Stimulated activated naive CD8-positive, alpha-beta T cell treated with anti-CD3 and anti-CD28 coated beads, Interleukin-15, amount 100 ng/mL, for 72 hours (primary cell): ENCODE measurements around the gene TBC1D1.

Experiments
- ATAC-seq: fragments of 150-1000 bp; cut with Tn5 transposase; 2 replicates; pipeline ENCODE4 v1.10.0; 2021; ENCODE audit warnings: mild to moderate bottlenecking, moderate library complexity
- DNase-seq, 2 donors: peaks; one replicate each; pipeline ENCODE4 v3.0.0; 2021 to 2022
- H3K27ac Mint-ChIP-seq, 2 donors: one replicate each; pipeline ENCODE4 v1.8.0; 2022; ENCODE audit warnings: mild to moderate bottlenecking in 2 of 2, mixed read lengths in 2 of 2, moderate library complexity in 2 of 2
- H3K27me3 Mint-ChIP-seq: one replicate; pipeline ENCODE4 v1.8.0; 2022; ENCODE audit warnings: mixed read lengths
- H3K4me1 Mint-ChIP-seq: one replicate; pipeline ENCODE4 v1.8.0; 2022; ENCODE audit warnings: mild to moderate bottlenecking, mixed read lengths
- H3K4me3 Mint-ChIP-seq, 2 donors: one replicate each; pipeline ENCODE4 v1.8.0; 2022; ENCODE audit warnings: mild to moderate bottlenecking in 2 of 2, mixed read lengths in 2 of 2, moderate library complexity in 1 of 2
- H3K9me3 Mint-ChIP-seq, 2 donors: one replicate each; pipeline ENCODE4 v1.8.0; 2022; ENCODE audit warnings: mixed read lengths in 2 of 2

The TBC1D1 gene

GRCh38 chr4:38046727-38047489 is 156.0 kb downstream of the TBC1D1 start:
- H3K27ac Mint-ChIP-seq, result no peak overlapping the region
- H3K9me3 Mint-ChIP-seq, result no peaks in the 10 kb centered on the region
- H3K27me3 Mint-ChIP-seq, result no peaks in the 10 kb centered on the region
- no peak overlapping the region for H3K4me3 Mint-ChIP-seq
- DNase-seq (no peak), ATAC-seq (no peak)
- no peaks in the 10 kb centered on the region for H3K4me1 Mint-ChIP-seq

- Mint-ChIP-seq H3K9me3 (no peaks in the 10 kb centered on the region), H3K4me1 (no peaks in the 10 kb centered on the region), H3K27ac (no peak overlapping the region), H3K27me3 (no peaks in the 10 kb centered on the region), H3K4me3 (no peak overlapping the region)
- ATAC-seq (no peak), DNase-seq (no peak)
Observed at GRCh38 chr4:38049545-38050170, 158.8 kb downstream of the TBC1D1 start.

- H3K27ac Mint-ChIP-seq, result no peak overlapping the region
- H3K4me3 Mint-ChIP-seq, result no peak overlapping the region
- H3K9me3 Mint-ChIP-seq, result no peaks in the 10 kb centered on the region
- H3K27me3 Mint-ChIP-seq, result no peaks in the 10 kb centered on the region
- no peak for ATAC-seq
- H3K4me1 Mint-ChIP-seq, result no peaks in the 10 kb centered on the region
- DNase-seq, result no peak
Observed at GRCh38 chr4:38050560-38051350, 159.9 kb downstream of the TBC1D1 start.

- H3K9me3 Mint-ChIP-seq, result no peaks in the 10 kb centered on the region
- ATAC-seq (no peak), DNase-seq (no peak)
- no peak overlapping the region for H3K4me3 Mint-ChIP-seq
- no peaks in the 10 kb centered on the region for H3K27me3 Mint-ChIP-seq
- peaks cover under 1% of the 10 kb centered on the region for H3K4me1 Mint-ChIP-seq
- no peak overlapping the region for H3K27ac Mint-ChIP-seq
Observed at GRCh38 chr4:38055566-38055965, 164.7 kb downstream of the TBC1D1 start.

GRCh38 chr4:38056011-38056685 is 165.3 kb downstream of the TBC1D1 start:
- ATAC-seq (no peak), DNase-seq (no peak)
- H3K9me3 Mint-ChIP-seq, result no peaks in the 10 kb centered on the region
- H3K4me1 Mint-ChIP-seq, result peaks cover 5% of the 10 kb centered on the region
- no peaks in the 10 kb centered on the region for H3K27me3 Mint-ChIP-seq
- H3K4me3 Mint-ChIP-seq, result no peak overlapping the region
- H3K27ac Mint-ChIP-seq, result peak overlapping the region in 1 of 2 donors; percentile 72

- no peak for DNase-seq
- H3K4me1 Mint-ChIP-seq, result peaks cover 20% of the 10 kb centered on the region
- no peaks in the 10 kb centered on the region for H3K9me3 Mint-ChIP-seq
- H3K27ac Mint-ChIP-seq, result no peak overlapping the region
- ATAC-seq, result no peak
- no peaks in the 10 kb centered on the region for H3K27me3 Mint-ChIP-seq
- no peak overlapping the region for H3K4me3 Mint-ChIP-seq
Observed at GRCh38 chr4:38058151-38058550, 167.3 kb downstream of the TBC1D1 start.

GRCh38 chr4:38060829-38061431 is 170.0 kb downstream of the TBC1D1 start:
- Mint-ChIP-seq H3K27me3 (no peaks in the 10 kb centered on the region), H3K9me3 (no peaks in the 10 kb centered on the region), H3K27ac (no peak overlapping the region), H3K4me1 (peaks cover 22% of the 10 kb centered on the region), H3K4me3 (no peak overlapping the region)
- ATAC-seq, result no peak
- no peak for DNase-seq

GRCh38 chr4:38062088-38062775 is 171.3 kb downstream of the TBC1D1 start:
- peak overlapping the region; percentile 80 to 84 for H3K4me3 Mint-ChIP-seq
- H3K4me1 Mint-ChIP-seq, result peaks cover 22% of the 10 kb centered on the region
- DNase-seq (peak; percentile 35 to 54), ATAC-seq (peak; percentile 61)
- H3K9me3 Mint-ChIP-seq, result no peaks in the 10 kb centered on the region
- H3K27ac Mint-ChIP-seq, result peak overlapping the region in 1 of 2 donors; percentile 89
- no peaks in the 10 kb centered on the region for H3K27me3 Mint-ChIP-seq

GRCh38 chr4:38062776-38063097 is 171.9 kb downstream of the TBC1D1 start:
- peak overlapping the region in 1 of 2 donors; percentile 84 for H3K4me3 Mint-ChIP-seq
- no peaks in the 10 kb centered on the region for H3K9me3 Mint-ChIP-seq
- peak overlapping the region in 1 of 2 donors; percentile 63 for H3K27ac Mint-ChIP-seq
- DNase-seq, result no peak
- H3K27me3 Mint-ChIP-seq, result no peaks in the 10 kb centered on the region
- ATAC-seq, result no peak
- peaks cover 22% of the 10 kb centered on the region for H3K4me1 Mint-ChIP-seq

GRCh38 chr4:38065176-38065575 is 174.3 kb downstream of the TBC1D1 start:
- DNase-seq, result no peak

GRCh38 chr4:38065900-38066299 is 175.0 kb downstream of the TBC1D1 start:
- DNase-seq (no peak), ATAC-seq (no peak)
- Mint-ChIP-seq H3K4me1 (peaks cover 36% of the 10 kb centered on the region), H3K27ac (no peak overlapping the region), H3K4me3 (no peak overlapping the region), H3K9me3 (no peaks in the 10 kb centered on the region), H3K27me3 (no peaks in the 10 kb centered on the region)

More at GRCh38 chr4:38065176-38065575, 174.3 kb downstream of the TBC1D1 start:
- peaks cover 36% of the 10 kb centered on the region for H3K4me1 Mint-ChIP-seq
- no peak overlapping the region for H3K27ac Mint-ChIP-seq
- H3K27me3 Mint-ChIP-seq, result no peaks in the 10 kb centered on the region
- H3K4me3 Mint-ChIP-seq, result no peak overlapping the region
- H3K9me3 Mint-ChIP-seq, result no peaks in the 10 kb centered on the region
- no peak for ATAC-seq

GRCh38 chr4:38067499-38067898 is 176.6 kb downstream of the TBC1D1 start:
- H3K4me3 Mint-ChIP-seq, result no peak overlapping the region

GRCh38 chr4:38068107-38068506 is 177.2 kb downstream of the TBC1D1 start:
- H3K27me3 Mint-ChIP-seq, result no peaks in the 10 kb centered on the region
- H3K4me1 Mint-ChIP-seq, result peaks cover 38% of the 10 kb centered on the region
- no peak for DNase-seq
- ATAC-seq, result no peak
- no peak overlapping the region for H3K4me3 Mint-ChIP-seq
- no peaks in the 10 kb centered on the region for H3K9me3 Mint-ChIP-seq
- H3K27ac Mint-ChIP-seq, result peak overlapping the region in 1 of 2 donors; percentile 60

More at GRCh38 chr4:38067499-38067898, 176.6 kb downstream of the TBC1D1 start:
- ATAC-seq, result no peak
- DNase-seq, result no peak
- Mint-ChIP-seq H3K9me3 (no peaks in the 10 kb centered on the region), H3K27ac (no peak overlapping the region), H3K27me3 (no peaks in the 10 kb centered on the region), H3K4me1 (peaks cover 38% of the 10 kb centered on the region)

- Mint-ChIP-seq H3K9me3 (no peaks in the 10 kb centered on the region), H3K27ac (no peak overlapping the region), H3K4me1 (peaks cover 36% of the 10 kb centered on the region), H3K4me3 (no peak overlapping the region), H3K27me3 (no peaks in the 10 kb centered on the region)
- ATAC-seq (peak; percentile 62), DNase-seq (no peak)
Observed at GRCh38 chr4:38069271-38069760, 178.4 kb downstream of the TBC1D1 start.
